UCSD-AML1 (cell line): ENCODE measurements around the gene CCDC6.
"Not testable (repeated sequence)": the region's sequence is repeated elsewhere in the genome, so short reads cannot be mapped to it uniquely, and the experiment has no call there.

Source experiments
- DNase-seq: peaks from one replicate; lab custom pipeline; 2025; ENCODE audit not compliant: unreplicated experiment; lab: John Stamatoyannopoulos, UW

Gene CCDC6

GRCh38 chr10:59906417-59907202 lies at the start of gene CCDC6:
Gene CCDC6 (minus strand): TSS chr10:59906556. CDS start chr10:59906424, 132 bp downstream.
- peak; percentile 93 for DNase-seq

- no peak for DNase-seq
Observed at GRCh38 chr10:59954296-59954695, 47.9 kb upstream of the CCDC6 start.

GRCh38 chr10:59953711-59954110 lies 47.4 kb upstream of the CCDC6 start:
- DNase-seq = not testable (repeated sequence)

- no peak for DNase-seq
Observed at GRCh38 chr10:59950105-59950504, 43.7 kb upstream of the CCDC6 start.

- no peak for DNase-seq
Observed at GRCh38 chr10:59949608-59950007, 43.3 kb upstream of the CCDC6 start.

GRCh38 chr10:59945991-59946390 lies 39.6 kb upstream of the CCDC6 start:
- DNase-seq = no peak

- DNase-seq = no peak
Observed at GRCh38 chr10:59945590-59945989, 39.2 kb upstream of the CCDC6 start.

- DNase-seq = no peak
Observed at GRCh38 chr10:59944339-59944935, 38.1 kb upstream of the CCDC6 start.

GRCh38 chr10:59942556-59942955 lies 36.2 kb upstream of the CCDC6 start:
- no peak for DNase-seq

- no peak for DNase-seq
Observed at GRCh38 chr10:59937720-59938119, 31.4 kb upstream of the CCDC6 start.

- DNase-seq = no peak
Observed at GRCh38 chr10:59934701-59935100, 28.3 kb upstream of the CCDC6 start.

GRCh38 chr10:59930788-59931521 lies 24.6 kb upstream of the CCDC6 start:
- not testable (repeated sequence) for DNase-seq

GRCh38 chr10:59926086-59926485 lies 19.7 kb upstream of the CCDC6 start:
- DNase-seq = no peak

- no peak for DNase-seq
Observed at GRCh38 chr10:59922907-59923306, 16.6 kb upstream of the CCDC6 start.

- DNase-seq = no peak
Observed at GRCh38 chr10:59917922-59918321, 11.6 kb upstream of the CCDC6 start.

GRCh38 chr10:59913547-59914237 lies 7.3 kb upstream of the CCDC6 start:
- DNase-seq = no peak

- DNase-seq = no peak
Observed at GRCh38 chr10:59910867-59911266, 4.5 kb upstream of the CCDC6 start.

GRCh38 chr10:59909815-59910214 lies 3.5 kb upstream of the CCDC6 start:
- DNase-seq = no peak

GRCh38 chr10:59908808-59909143 lies 2.4 kb upstream of the CCDC6 start:
- no peak for DNase-seq

GRCh38 chr10:59907918-59908807 lies 1.8 kb upstream of the CCDC6 start:
- DNase-seq = peak; percentile 51

- DNase-seq = no peak
Observed at GRCh38 chr10:59907537-59907917, 1.2 kb upstream of the CCDC6 start.
